Stimulated activated CD4-positive, alpha-beta T cell treated with anti-CD3 and anti-CD28 coated beads, Interleukin-4, amount 100 ng/mL, for 48 hours (primary cell): ENCODE data around the gene PATL2.
"Not testable (repeated sequence)": the region's sequence is repeated elsewhere in the genome, so short reads cannot be mapped to it uniquely, and the experiment has no call there.

Experiments
- DNase-seq, 2 donors: peaks; one replicate each; pipeline ENCODE4 v3.0.0-alpha.2; 2020; ENCODE audit warnings: low read depth in 2 of 2

The PATL2 gene

DNA sequence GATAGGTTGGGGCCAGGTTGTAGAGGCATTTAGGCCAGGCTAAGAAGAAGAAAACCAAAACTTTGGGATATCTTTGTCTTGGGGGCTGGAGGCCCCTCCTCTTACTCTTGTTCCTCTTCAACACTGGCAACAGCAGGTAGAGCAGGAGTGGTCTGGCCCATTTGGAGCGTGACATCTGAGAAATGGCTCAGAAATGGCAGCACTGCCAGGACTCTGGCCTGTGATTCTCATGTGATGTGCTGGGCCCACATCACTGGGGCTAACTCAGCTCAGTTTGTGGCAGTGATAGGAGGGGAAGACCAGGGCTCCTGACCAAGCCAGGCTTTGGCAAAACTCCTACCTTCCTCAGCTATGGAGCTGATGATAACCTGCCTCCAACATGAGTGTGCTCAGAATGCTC, 18.5 kb downstream of the PATL2 start:
- DNase-seq: no peak

DNA sequence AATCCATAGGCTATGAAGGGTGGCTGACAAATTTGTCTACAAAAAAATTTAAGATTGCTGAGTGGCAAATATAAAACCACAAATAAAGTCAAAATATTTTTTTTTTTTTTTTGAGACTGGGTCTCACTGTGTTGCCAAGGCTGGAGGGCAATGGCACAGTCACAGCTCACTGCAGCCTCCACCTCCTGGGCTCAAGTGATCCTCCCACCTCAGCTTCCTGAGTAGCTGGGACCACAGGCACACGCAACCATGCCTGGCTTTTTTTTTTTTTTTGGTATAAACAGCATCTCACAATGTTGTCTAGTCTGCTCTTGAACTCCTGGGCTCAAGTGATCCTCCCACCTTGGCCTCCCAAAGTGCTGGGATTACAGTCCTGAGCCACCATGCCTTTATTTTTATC, 20.9 kb downstream of the PATL2 start:
- not testable (repeated sequence) for DNase-seq

DNA sequence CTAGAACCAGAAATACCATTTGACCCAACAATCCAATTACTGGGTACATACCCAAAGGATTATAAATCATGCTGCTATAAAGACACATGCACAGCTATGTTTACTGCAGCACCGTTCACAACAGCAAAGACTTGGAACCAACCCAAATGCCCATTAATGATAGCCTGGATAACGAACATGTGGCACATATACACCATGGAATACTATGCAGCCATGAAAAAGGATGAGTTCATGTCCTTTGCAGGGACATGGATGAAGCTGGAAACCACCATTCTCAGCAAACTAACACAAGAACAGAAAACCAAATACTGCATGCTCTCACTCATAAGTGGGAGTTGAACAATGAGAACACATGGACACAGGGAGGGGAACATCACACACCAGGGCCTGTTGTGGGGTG, 21.8 kb downstream of the PATL2 start:
- DNase-seq: not testable (repeated sequence)

DNA sequence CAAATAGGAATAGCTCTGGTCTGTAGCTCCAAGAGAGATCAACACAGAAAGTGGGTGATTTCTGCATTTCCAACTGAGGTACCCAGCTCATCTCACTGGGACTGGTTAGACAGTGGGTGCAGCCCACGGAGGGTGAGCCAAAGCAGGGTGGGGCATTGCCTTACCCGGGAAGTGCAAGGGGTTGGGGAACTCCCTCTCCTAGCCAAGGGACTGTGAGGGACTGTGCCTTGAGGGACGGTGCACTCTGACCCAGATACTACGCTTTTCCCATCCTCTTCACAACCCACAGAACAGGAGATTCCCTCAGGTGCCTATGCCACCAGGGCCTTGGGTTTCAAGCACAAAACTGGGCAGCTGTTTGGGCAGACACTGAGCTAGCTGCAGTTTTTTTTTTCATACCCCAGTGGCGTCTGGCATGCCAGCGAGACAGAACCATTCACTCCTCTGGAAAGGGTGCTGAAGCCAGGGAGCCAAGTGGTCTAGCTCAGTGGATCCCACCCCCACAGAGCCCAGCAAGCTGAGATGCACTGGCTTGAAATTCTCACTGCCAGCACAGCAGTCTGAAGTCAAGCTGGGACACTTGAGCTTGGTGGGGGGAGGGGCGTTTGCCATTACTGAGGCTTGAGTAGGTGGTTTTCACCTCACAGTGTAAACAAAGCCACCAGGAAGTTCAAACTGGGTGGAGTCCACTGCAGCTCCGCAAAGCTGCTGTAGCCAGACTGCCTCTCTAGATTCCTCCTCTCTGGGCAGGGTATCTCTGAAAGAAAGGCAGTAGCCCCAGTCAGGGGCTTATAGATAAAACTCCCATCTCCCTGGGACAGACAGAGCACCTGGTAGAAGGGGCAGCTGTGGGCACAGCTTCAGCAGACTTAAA, 28.1 kb downstream of the PATL2 start:
- peak; percentile 67 to 68 for DNase-seq

DNA sequence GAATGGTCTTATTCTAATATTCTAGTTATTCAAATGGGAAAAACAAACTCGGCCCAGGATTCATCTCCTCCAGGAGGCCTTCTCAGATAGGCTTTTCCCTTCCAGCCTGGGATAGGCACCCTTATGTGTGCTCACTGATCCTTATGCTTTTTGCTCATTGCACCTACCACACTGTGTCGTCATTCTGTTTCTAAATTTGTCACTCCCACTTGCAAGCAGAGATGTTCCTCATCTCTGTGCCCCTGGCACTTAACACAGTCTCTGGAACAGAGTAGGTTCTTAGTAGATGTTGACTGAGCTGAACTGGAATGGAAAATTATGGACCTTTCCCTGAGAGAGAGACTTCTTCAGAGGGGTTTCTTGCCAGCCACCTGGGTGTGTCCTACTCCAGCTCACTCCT, 28.9 kb downstream of the PATL2 start:
- no peak for DNase-seq

DNA sequence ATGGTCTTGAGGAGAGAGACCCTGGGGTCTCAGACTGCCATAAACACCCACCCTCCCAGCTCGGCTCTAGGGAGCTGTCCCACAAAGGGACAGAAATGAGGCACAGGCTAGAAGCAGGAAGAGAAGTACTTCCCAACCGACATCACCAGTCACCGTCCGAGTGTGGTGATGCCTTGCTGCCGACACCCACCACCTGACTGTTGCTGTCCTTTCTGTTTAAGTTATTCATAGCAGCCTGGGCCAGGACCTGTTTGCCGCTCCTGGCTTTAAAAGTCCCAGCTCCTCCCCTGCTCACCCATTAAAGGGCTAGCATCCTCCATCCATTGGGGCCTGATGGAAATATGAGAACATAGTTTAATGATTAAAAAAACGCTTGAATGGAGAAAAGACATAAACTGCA, 34.4 kb downstream of the PATL2 start:
- DNase-seq: no peak

DNA sequence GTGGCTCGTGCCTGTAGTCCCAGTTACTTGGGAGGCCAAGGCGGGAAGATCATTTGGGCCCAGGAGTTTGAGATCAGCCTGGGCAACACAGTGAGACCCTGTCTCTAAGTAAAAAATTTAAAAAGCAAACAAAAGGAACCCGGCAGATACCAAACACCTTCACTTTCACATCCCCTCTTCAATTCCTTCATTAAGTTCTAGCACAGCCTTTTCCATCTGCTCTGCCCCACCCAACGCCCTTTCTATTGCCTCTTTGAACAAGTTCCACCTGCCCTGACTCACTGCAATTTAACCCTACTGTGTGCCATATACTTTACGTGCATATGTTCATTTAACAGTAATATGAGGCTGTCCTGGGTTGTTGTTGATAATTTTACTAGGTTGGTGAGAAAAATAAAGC, 35.2 kb downstream of the PATL2 start:
- DNase-seq: no peak

DNA sequence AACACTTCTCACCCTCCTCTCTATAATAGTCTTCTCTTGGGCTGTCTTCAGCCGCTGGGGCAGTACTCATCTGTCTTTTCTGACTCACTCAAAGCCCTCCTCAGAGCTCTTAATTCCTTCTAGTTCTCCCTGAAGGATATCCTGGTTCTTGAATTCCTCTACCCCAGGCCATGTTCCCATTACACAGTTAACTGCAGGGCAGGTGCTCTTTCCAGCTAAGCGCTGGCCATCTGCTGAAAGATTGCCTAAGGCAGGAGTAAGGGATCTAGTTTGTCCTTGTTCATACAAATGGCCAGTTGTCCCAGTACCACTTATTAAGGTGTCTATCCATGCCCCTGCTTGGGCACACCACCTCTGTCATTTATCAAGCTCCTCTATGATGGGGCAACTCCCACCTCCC, 37.5 kb downstream of the PATL2 start:
- DNase-seq: no peak

DNA sequence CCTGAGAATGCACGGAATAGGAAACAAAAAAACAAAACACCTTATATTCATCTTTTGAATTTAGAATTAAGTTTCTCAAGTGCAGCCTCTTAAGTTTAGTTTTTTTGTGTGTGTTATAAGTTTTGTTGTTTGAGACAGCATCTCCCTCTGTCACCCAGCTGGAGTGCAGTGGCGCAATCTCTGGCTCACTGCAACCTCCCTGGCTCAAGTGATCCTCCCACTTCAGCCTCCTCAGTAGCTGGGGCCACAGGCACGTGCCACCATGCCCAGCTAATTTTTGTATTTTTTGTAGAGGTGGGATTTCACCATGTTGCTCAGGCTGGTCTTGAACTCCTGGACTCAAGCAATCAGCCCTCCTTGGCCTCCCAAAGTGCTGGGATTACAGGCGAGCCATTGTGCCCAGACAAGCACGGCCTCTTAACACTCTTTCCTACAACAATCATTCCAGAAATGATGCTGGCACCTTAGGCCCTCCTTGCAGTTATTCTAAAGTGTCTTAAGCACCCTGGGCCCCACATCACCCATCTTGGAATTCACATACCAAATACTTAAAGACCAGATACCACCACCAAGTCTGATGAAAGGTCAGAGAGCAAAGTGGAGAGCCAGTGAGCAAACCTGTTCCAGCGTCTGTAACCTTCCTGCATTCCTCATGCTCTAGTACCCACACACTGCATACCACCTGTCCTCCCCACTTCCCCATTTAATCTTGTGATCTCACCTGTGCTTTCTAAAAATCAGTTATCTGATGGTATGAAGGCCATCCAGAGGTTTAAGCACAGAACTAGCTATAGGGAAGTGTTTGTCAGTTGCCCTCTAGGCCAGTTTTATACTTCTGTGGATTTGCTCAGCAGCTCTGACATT, 40.8 kb downstream of the PATL2 start:
- DNase-seq: no peak

DNA sequence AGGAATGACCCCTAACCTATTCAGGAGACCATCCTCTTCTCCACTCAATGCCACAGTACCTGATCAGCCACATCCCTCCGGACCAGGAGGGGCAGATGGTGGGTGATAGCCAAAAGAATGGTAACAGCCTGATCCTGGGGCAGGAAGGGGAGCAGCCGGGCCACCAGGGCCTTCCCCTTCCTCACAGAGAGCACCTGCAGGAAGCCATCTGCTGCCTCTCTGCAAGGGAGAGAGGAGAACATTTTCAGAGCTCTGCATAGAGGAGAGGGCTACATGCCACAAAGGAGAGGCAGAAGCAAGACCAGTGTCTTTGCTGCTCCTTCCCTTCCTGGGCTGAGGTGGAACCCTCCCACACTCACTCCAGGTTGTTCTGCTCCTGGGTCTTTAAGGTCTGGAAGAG, 42.2 kb downstream of the PATL2 start:
- no peak for DNase-seq

DNA sequence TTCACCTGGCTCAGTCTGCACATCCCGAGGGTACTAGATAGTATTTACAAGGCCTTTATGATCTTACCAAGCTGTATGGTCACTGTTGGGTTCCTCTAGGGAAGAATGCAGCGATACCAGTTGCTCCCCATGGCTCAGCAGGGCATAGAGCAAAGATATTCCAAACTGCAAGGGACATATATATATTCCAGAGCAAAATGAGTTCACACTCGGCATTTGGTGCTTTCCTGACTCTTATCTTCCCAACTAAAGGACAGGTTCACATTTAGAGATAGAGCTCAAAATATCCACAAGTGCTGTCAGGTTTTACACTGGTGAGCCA, 44.1 kb downstream of the PATL2 start:
- no peak for DNase-seq

DNA sequence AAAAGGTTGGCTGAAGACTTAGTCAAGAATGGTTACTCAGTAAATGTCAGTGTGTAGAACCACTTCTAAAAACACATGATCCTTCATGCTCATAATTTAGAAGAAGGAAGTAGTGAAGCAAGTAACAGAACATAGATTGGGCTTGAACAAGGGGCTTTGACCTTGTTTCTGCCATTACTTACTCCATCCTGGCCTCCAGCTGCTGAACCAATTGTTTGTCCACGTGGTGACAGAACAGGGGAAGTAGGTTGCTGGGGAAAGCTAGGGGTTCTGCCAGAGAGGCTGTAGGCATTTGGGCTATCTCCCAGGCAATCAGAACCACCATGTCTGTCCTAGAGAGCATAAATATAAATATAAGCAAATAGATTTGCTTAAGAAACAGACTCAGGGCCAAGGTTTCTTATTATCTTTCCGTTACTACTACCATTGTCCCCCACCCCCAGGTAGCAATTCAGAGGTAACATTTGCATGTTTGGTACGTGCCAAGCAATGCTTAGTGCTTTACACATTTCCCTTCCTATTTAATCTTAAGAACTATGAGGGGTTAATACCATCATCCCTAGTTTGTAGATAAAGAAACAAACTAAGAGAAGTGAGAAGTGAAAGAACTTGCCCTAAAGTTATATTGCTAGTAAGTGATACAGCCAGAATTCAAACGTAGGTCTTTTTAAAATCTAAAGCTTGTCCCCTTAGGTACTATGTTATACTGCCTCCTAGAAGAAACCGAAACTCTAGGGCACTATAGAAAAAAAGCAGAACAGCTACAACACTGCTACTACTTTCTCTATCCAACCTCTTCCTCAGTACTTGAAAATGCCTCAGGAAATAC, 44.7 kb downstream of the PATL2 start:
- DNase-seq: no peak

DNA sequence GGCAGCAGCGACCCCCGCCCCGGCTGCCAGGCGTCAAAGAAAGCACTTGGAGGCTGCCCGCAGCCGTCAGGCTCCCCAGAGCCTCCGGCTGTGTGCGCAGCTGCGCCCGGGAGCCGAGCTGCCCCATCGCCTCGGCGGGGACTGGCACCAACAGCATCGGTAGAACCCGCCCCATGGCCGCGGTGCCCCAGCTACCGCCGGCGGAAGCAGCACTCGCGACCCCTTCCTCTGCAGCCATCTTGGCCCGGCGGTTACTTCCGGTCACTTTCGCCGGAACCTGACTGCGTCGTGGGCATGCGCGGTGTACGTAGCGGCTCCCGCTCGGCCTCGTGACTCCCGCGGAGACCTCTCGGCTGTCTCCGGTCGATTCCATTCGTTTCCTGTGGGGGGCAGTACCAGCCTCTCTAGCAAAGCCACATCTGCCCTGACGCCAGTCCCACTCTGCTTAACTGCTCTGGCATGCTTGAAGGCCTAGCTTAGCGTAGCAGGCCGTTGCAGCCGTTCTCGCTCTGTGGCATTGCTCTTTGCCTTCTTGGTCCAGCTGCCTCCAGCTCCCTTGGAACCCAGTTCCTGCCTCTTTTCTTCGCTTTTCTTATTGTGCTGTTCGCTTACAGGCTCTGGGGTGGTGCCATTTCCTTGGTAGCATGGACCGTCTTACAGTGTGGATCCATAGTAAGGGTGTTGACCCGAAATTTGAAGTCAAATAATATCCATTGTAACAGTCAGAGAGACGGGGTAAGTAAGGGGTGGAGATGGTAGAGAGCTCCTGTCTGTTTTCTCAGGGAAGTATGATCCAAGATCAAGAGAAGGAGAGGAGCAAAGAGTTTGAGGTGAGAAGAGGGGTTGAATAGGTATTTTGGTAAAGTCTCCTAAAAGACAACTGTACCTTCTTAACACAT, 47.5 kb downstream of the PATL2 start, which contains the start of gene SPG11:
TSS of gene SPG11 (minus strand) at position 253 of the 899 bp plus-strand sequence. CDS start at position 238, 15 bp downstream.
- peak; percentile 93 to 97 for DNase-seq

DNA sequence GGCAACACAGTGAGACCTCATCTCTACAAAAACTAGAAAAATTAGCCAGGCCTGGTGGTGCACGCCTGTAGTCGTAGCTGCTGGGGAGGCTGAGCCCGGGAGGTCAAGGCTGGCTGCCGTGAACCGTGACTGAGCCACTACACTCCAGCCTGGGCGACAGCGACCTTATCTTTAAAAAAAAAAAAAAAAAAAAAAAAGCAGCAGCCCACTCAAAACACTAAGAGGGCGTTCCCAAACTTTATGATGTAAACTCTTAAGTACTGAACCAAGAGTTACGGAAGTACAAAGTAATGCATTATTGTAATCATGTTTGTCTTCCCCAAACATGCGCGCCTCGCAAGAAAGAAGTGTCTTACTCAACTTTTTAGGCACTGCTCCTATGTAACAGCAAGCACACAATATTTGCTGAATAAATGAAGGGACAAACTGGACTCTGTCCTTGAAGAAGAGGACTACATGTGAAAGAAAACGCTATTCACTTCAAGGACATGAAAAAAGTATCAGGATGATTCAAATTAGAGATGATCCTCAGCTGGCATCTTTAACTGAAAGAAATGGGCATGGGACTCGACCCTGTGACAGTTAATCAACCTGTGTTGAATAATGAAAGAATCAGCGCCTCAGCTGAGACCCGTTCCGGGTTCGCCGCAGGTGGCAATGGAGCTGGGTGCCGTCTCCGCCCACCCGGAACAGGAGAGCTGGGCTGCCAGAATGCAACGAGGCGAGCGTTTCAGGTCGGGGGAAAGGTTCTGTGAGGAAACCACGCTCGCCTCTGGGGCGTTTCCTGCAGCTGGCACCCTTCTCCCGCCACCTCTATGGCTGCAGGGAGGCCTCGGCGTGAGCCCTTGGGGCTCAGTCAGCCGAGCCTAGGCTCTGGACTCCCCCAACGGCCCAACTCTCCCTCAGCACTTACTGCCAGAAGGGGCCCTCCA, 48.4 kb downstream of the PATL2 start:
- peak; percentile 66 to 78 for DNase-seq

DNA sequence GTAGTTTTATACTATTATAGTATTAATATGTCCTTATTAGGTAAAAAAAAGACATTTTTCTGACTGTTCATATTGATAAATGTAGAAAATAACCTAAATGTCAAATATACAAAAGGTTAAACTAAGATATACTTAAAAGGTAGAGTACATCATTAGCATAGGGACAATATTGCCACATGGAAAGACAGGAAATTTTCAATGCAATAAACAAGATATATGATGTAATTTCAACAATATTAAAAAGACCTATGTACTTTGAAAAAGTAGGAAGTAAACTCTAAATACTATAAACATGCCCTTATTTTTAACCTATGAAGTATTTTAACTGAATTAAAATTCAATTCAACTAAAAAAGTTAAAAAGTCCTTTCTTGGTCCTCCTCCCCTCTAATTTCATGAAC, 49.5 kb downstream of the PATL2 start:
- no peak for DNase-seq

DNA sequence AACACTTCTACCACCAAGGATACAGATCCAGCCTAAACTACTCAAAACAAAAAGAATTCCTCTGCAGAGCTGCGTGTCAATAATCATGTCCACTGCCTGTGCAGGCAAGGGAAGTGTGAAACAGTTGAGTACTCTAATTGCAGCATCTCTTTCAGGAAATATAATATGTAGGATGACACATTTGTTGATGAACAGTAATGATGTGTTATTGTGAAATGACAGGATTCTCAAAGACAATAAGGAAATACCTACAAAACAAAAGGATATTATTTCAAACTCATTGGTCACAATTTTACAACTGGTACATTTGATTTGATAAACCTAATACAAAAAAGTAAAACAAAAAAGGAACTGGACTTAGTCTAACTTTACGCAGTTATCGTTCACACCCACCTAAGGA, 52.1 kb downstream of the PATL2 start:
- DNase-seq: no peak

DNA sequence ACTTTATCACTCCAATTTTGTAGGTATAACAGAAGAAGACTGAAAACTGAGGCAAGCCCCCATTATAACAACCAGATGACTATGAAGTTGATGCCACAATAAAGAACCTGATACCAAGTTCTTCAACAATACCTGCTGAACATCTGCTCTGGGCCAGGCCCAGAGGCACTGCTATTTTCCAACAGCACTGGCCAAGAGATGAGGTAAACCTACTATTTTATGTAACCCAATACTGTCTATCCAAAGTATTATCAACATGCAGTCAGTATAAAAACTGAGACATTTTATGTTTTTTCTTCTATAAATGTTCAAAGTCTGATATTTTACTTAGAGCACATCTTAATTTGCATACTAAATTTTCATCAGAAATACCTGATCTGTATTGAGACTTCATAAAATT, 53.7 kb downstream of the PATL2 start:
- DNase-seq: no peak

DNA sequence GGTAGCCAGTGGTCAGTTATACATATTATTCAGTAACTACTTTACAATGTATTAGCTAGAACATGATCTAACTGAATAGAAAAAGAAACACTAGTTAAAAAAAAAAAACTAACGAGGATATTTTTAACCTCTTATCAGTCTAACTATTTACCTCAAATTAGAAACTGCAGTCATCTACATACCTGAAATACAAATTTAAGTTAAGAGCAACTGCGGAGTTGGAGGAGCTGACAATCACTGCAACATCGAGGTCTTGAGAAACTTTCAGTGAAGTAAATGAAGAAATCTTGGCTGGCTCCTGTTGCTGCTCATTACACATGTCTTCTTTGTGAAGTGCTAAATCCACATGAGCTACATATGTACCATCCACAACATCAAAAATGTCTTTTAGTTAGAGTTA, 54.2 kb downstream of the PATL2 start:
- no peak for DNase-seq

DNA sequence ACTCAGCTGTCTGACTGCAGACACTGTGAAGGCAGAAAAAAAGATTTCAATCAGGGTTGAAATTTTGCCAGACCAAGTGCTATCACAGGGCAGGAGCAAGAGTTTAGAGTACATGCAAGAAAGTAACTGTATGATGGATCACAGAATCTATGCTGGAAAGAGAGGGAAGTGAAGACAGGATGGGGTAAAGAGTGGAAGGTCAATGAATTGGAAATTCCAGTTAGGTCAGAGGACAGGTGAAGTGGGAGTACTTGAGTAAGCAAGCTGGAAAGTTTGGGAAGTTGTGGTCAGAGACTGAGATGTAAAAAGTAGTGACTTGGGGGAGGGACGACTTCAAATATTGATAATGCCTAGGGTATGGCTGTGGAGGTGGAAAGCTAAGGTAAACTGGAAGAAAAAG, 54.8 kb downstream of the PATL2 start:
- DNase-seq: no peak

DNA sequence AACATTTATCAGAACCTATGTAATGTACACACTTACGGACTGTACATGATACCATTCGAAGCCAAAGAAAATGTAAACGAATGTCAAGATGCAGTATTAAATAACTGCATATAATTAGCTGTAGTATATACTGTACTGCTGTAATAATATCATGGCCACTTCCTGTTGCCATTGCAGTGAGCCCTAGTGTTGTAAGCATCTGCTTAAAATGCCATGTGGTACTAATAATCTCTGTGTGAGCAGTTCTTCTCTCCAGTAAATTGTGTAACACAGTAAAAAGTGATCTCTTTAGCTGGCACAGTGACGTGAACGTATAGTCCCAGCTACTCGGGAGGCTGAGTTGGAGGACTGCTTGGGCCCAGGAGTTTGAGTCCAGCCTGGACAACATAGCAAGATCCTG, 56.3 kb downstream of the PATL2 start:
- no peak for DNase-seq
